NT2/D1 (cell line): ENCODE data around the gene TMEM116.

Experiments
- SUZ12 ChIP-seq: IDR thresholded peaks from 2 replicates; pipeline ENCODE4 v1.6.1; 2011; ENCODE audit not compliant: insufficient read length, insufficient read depth; ENCODE audit errors: extremely low read depth
- YY1 ChIP-seq: IDR thresholded peaks from 2 replicates; pipeline ENCODE4 v1.6.1; 2011; ENCODE audit not compliant: insufficient read length, insufficient read depth
- ZNF274 ChIP-seq: IDR thresholded peaks from 2 replicates; pipeline ENCODE4 v1.6.1; 2011; ENCODE audit warnings: mild to moderate bottlenecking, low read depth, low read length

DNA sequence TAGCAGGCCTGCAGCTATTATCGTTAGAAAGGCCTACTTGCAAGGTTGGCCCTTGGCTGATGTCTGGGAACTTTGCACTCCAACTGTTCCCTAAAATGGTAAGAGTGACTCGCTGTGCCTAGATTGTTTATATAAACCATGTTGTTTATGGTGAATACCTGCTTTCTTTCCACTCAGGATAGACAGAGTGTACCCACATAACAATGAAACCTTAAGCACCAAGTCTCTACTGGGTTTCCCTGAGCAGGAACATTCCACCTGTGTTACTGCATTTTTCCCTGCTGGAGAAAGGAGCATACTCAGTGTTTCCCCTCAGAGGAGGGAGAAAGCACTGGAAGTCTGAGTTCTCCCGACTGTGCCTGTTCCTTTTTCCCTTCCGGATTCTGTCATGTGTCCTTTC is 33.0 kb upstream of the TMEM116 start:
- TF ChIP-seq YY1: no peak
- TF ChIP-seq SUZ12: no peak
- no peak for TF ChIP-seq ZNF274
